ENCODE data around the gene RIC8A. TPM values are rescaled to one million over a fixed set of nuclear protein-coding genes. Genes with fewer than 3 reads are reported as not detected.
A peak's percentile ranks its signal among the peaks of the same experiment; 100 is the strongest.

Gene RIC8A
- total and polyA plus RNA-seq, 2 of the 13 experiments (the other 11 are each of a cell fraction or from before 2014, with no cell fraction given) = 62.1 to 63.8 TPM

- TF ChIP-seq SMAD3 (CRISPR knock-in tag; IDR thresholded peaks at IDR 0.05) = peak; percentile 73; the same call in 1 of the 2 replicates
- TF ChIP-seq SRSF4 (IDR thresholded peaks at IDR 0.05; ENCODE audit: low read depth, low read length, poor library complexity, severe bottlenecking) = no peak
- no peak for TF ChIP-seq EHMT2 (IDR thresholded peaks at IDR 0.05; ENCODE audit: borderline replicate concordance, low read depth, low read length)
- TF ChIP-seq ZFP91 (CRISPR knock-in tag; IDR thresholded peaks at IDR 0.05; ENCODE audit: borderline replicate concordance) = peak; percentile 90
- no peak for TF ChIP-seq ZNF367 (CRISPR knock-in tag; IDR thresholded peaks at IDR 0.05; ENCODE audit: borderline replicate concordance)
- 0 out of 2 replicates have a peak, but pooled peaks have one; percentile 70 for TF ChIP-seq NR1H2 (CRISPR knock-in tag; IDR thresholded peaks at IDR 0.05; ENCODE audit: borderline replicate concordance, low read depth)
- peak; percentile 69; the same call in 1 of the 2 replicates for TF ChIP-seq AKAP8 (CRISPR knock-in tag; IDR thresholded peaks at IDR 0.05)
- TF ChIP-seq PAXIP1 (CRISPR knock-in tag; conservative IDR thresholded peaks at IDR 0.05) = peak; percentile 66
- no peak for TF ChIP-seq CENPX (CRISPR knock-in tag; IDR thresholded peaks at IDR 0.05)
- peak; percentile 38; the same call in 1 of the 2 replicates for TF ChIP-seq GATAD2A (CRISPR knock-in tag; IDR thresholded peaks at IDR 0.05)
- no peak for TF ChIP-seq IRF1 (CRISPR knock-in tag; IDR thresholded peaks at IDR 0.05; ENCODE audit: low read depth)
- no peak for TF ChIP-seq REL (CRISPR knock-in tag; conservative IDR thresholded peaks at IDR 0.05)
- TF ChIP-seq FOXK1 (CRISPR knock-in tag; IDR thresholded peaks at IDR 0.05; ENCODE audit: borderline replicate concordance, low read depth) = 0 out of 2 replicates have a peak, but pooled peaks have one; percentile 54
- TF ChIP-seq ZNF101 (CRISPR knock-in tag; IDR thresholded peaks at IDR 0.05; ENCODE audit: borderline replicate concordance, low read depth) = no peak
- 0 out of 2 replicates have a peak, but pooled peaks have one; percentile 12 for TF ChIP-seq ZNF263 (CRISPR knock-in tag; IDR thresholded peaks at IDR 0.05)
- 0 out of 2 replicates have a peak, but pooled peaks have one; percentile 51 for TF ChIP-seq ISX (CRISPR knock-in tag; conservative IDR thresholded peaks at IDR 0.05)
- TF ChIP-seq ZBTB34 (CRISPR knock-in tag; IDR thresholded peaks at IDR 0.05) = no peak
- TF ChIP-seq ZNF75D (CRISPR knock-in tag; IDR thresholded peaks at IDR 0.05; ENCODE audit: borderline replicate concordance) = no peak
- peak; percentile 34; the same call in 1 of the 2 replicates for TF ChIP-seq MLX (CRISPR knock-in tag; IDR thresholded peaks at IDR 0.05)
- TF ChIP-seq CENPT (CRISPR knock-in tag; IDR thresholded peaks at IDR 0.05; ENCODE audit: low read depth) = 0 out of 2 replicates have a peak, but pooled peaks have one; percentile 58
- no peak for TF ChIP-seq HOXA9 (CRISPR knock-in tag; IDR thresholded peaks at IDR 0.05; ENCODE audit: borderline replicate concordance)
These were observed at the start of gene RIC8A, which contains the start of gene BET1L (continued) for GRCh38 chr11:207208-207862.
